OCI-LY1 (cell line): ENCODE measurements around the gene MAP7D2.

ENCODE experiments used
- H2AFZ ChIP-seq: fragments of 200-600 bp; sonication (generic), shearing (Covaris generic); 2 replicates; pipeline ENCODE4 v1.6.0; 2014; ENCODE audit warnings: antibody characterized with exemption, mild to moderate bottlenecking, low read length
- H3F3A ChIP-seq: fragments of 200-600 bp; sonication (generic), shearing (Covaris generic); 2 replicates; pipeline ENCODE4 v1.6.0; 2014; ENCODE audit warnings: mild to moderate bottlenecking, antibody characterized with exemption, low read length, moderate library complexity; ENCODE audit not compliant: insufficient read depth
- H3K27ac ChIP-seq: fragments of 200-600 bp; sonication (generic); 2 replicates; pipeline ENCODE4 v1.5.1; 2014; ENCODE audit warnings: low read length, mixed run types, mild to moderate bottlenecking, low read depth; ENCODE audit not compliant: poor library complexity, severe bottlenecking
- H3K27me3 ChIP-seq: fragments of 200-600 bp; sonication (generic); 2 replicates; pipeline ENCODE4 v1.6.0; 2014; ENCODE audit warnings: antibody characterized with exemption, mild to moderate bottlenecking, low read length, moderate library complexity; ENCODE audit not compliant: insufficient read depth
- H3K36me3 ChIP-seq: fragments of 200-600 bp; sonication (generic); 2 replicates; pipeline ENCODE4 v1.6.1; 2014; ENCODE audit warnings: mild to moderate bottlenecking, antibody characterized with exemption, low read length, moderate library complexity, mixed read lengths; ENCODE audit not compliant: insufficient read depth
- H3K4me1 ChIP-seq: fragments of 200-600 bp; sonication (generic); 2 replicates; pipeline ENCODE4 v1.5.1; 2014; ENCODE audit warnings: mild to moderate bottlenecking, low read length, moderate library complexity; ENCODE audit not compliant: insufficient read depth, severe bottlenecking
- H3K4me2 ChIP-seq: fragments of 200-600 bp; sonication (generic), shearing (Covaris generic); 2 replicates; pipeline ENCODE4 v1.6.1; 2014; ENCODE audit warnings: low read length
- H3K4me3 ChIP-seq: fragments of 200-600 bp; sonication (generic); 2 replicates; pipeline ENCODE4 v1.5.1; 2014; ENCODE audit warnings: low read length, low read depth, mild to moderate bottlenecking, mixed read lengths; ENCODE audit not compliant: poor library complexity, severe bottlenecking
- H3K79me2 ChIP-seq: fragments of 200-600 bp; shearing (Covaris generic); 2 replicates; pipeline ENCODE4 v1.6.1; 2016; ENCODE audit warnings: mixed run types, low read length, mixed read lengths; ENCODE audit not compliant: insufficient read depth
- H3K9ac ChIP-seq: fragments of 200-600 bp; sonication (generic), shearing (Covaris generic); 2 replicates; pipeline ENCODE4 v1.6.1; 2014; ENCODE audit warnings: mild to moderate bottlenecking, low read length, mixed read lengths
- H3K9me2 ChIP-seq: fragments of 200-600 bp; sonication (generic), shearing (Covaris generic); 2 replicates; pipeline ENCODE4 v1.6.1; 2014; ENCODE audit warnings: low read depth, mild to moderate bottlenecking, low read length, mixed read lengths
- H3K9me3 ChIP-seq: fragments of 200-600 bp; shearing (Covaris generic); 2 replicates; pipeline ENCODE4 v1.6.1; 2014; ENCODE audit warnings: low read length, mixed read lengths
- H4K20me1 ChIP-seq: fragments of 200-600 bp; sonication (generic), shearing (Covaris generic); 2 replicates; pipeline ENCODE4 v1.6.0; 2016; ENCODE audit warnings: mild to moderate bottlenecking, low read length; ENCODE audit not compliant: insufficient read depth
- CTCF ChIP-seq: fragments of 200-600 bp; sonication (generic), shearing (Covaris generic); IDR thresholded peaks from 2 replicates; pipeline ENCODE4 v1.5.1; 2017; ENCODE audit warnings: mild to moderate bottlenecking, antibody characterized with exemption, low read length, moderate library complexity, mixed read lengths
- EZH2 ChIP-seq: fragments of 200-600 bp; sonication (generic), shearing (Covaris generic); IDR thresholded peaks from 2 replicates; pipeline ENCODE4 v1.8.0; 2017; ENCODE audit warnings: borderline replicate concordance, mixed run types, mild to moderate bottlenecking, antibody characterized with exemption, low read length, moderate library complexity, mixed read lengths

The MAP7D2 gene

DNA sequence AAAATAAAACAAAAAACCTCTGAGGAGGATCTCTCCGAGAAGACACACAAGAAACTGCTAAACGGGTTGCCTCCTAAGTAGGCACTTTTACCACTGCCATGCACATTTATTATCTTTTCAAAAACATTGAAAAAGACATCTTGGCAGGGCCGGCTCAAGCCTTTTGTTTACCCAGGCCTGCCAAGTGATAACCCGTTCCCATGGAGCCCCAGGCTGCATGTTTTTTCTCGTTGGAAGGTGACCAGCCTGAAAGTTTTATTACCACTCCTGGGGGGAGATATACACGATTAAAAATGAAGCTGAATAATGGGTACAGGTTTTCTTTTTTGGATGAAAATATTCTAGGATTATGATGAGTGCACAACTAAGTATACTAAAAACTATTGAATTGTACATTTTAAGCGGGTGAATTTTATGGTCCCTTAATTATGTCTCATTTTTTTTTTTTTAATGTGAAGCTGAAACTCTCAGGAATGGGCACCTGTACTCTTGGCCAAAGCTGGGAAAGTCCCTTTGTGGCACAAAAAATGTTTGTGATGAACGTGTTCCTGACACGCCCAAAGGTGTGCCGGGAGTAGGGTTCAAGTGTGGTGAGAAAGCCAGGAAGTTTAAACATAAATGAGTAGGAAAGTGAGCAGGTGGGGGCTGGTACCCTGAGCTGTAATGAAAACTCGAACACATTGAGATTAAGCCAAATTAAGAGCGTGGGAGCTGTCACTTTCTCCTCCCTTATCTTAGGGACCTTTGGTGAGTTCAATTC, 1.5 kb upstream of the MAP7D2 start:
- Histone ChIP-seq H3K9me3 (no peaks in the 10 kb centered on the region), H3K9ac (no peak overlapping the region), H3K27ac (no peak overlapping the region), H3K4me1 (no peaks in the 10 kb centered on the region), H3K4me3 (no peak overlapping the region), H2AFZ (no peak overlapping the region), H3F3A (no peaks in the 10 kb centered on the region), H3K79me2 (no peaks in the 10 kb centered on the region), H3K27me3 (no peaks in the 10 kb centered on the region), H3K4me2 (no peak overlapping the region), H3K9me2 (no peaks in the 10 kb centered on the region), H4K20me1 (no peaks in the 10 kb centered on the region), H3K36me3 (no peaks in the 10 kb centered on the region)
- TF ChIP-seq CTCF: no peak
- no peak for TF ChIP-seq EZH2

- Histone ChIP-seq H3K36me3 (no peaks in the 10 kb centered on the region), H3K27ac (no peak overlapping the region), H3K79me2 (no peaks in the 10 kb centered on the region), H2AFZ (no peak overlapping the region), H3K9me3 (no peaks in the 10 kb centered on the region), H3F3A (no peaks in the 10 kb centered on the region), H4K20me1 (no peaks in the 10 kb centered on the region), H3K4me2 (no peak overlapping the region), H3K4me1 (no peaks in the 10 kb centered on the region), H3K27me3 (no peaks in the 10 kb centered on the region), H3K9me2 (no peaks in the 10 kb centered on the region), H3K4me3 (no peak overlapping the region), H3K9ac (no peak overlapping the region)
- TF ChIP-seq CTCF: no peak
- no peak for TF ChIP-seq EZH2
Observed at GRCh38 chrX:20116087-20116576, 575 bp downstream of the MAP7D2 start.

DNA sequence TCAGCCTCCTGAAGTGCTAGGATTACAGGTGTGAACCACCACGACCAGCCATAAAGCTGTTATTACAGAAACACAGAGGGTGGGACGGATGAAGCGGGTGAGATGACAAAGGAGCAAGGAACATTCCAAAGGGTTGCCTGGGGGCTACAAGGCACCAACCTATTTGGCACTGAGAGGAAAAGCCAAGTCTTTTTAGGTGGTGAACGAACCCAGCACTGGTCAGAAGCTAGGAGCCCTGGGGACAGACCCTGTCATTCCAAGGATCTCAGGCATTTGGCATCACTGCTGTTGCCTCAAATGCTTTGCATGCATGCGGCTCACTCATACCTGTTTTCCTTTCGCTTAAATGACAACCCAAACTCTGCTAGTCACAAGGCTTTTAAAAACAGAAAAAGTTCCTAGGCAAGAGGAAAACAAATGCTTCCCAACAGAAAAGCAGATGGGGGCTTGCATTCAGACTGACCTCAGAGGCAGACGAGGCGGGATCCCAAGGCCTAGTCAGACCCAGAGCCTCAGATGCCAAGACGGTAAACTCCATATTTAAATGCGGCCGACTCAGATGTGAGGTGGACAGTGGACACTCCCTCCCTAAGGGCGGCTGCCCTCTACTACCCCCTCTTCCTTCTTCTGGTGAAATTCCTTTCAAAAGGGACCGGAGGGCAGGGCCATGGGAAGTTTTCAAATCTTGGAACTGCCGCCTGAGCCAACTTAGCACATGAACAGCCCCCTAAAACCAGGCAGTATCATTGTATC, 4.5 kb downstream of the MAP7D2 start:
- TF ChIP-seq EZH2 (no peak), CTCF (no peak)
- Histone ChIP-seq H3K9ac (no peak overlapping the region), H3K4me1 (no peaks in the 10 kb centered on the region), H3F3A (no peaks in the 10 kb centered on the region), H3K9me3 (no peaks in the 10 kb centered on the region), H3K4me3 (no peak overlapping the region), H3K27ac (no peak overlapping the region), H3K36me3 (no peaks in the 10 kb centered on the region), H3K9me2 (no peaks in the 10 kb centered on the region), H3K4me2 (no peak overlapping the region), H3K27me3 (no peaks in the 10 kb centered on the region), H3K79me2 (no peaks in the 10 kb centered on the region), H2AFZ (no peak overlapping the region), H4K20me1 (no peaks in the 10 kb centered on the region)
